Heart right ventricle (tissue), 16 donors: ENCODE measurements around the gene ANKS6. TPM values are rescaled to one million over a fixed set of nuclear protein-coding genes. Genes with fewer than 3 reads are reported as not detected.
A peak's percentile ranks its signal among the peaks of the same experiment; 100 is the strongest.

ENCODE experiments used
- ATAC-seq, 8 donors: fragments of 200-7000 bp; cut with Tn5 transposase; one replicate each; pipeline ENCODE4 v1.9.1; 2020; ENCODE audit warnings: mild to moderate bottlenecking in 8 of 8, moderate library complexity in 8 of 8, moderate number of reproducible peaks in 1 of 8
- DNase-seq, 2 donors: peaks; one replicate each; pipeline ENCODE4 v3.0.0-alpha.2; 2020
- H3K27ac ChIP-seq, 10 donors: fragments of 200-600 bp; sonication (generic) in 2 of 10; one replicate each; pipeline versions ENCODE4 v1.5.0 to v1.8.0; 2020 to 2022; ENCODE audit warnings: mild to moderate bottlenecking in 3 of 10
- H3K27me3 ChIP-seq, 7 donors: fragments of 200-600 bp; one replicate each; pipeline ENCODE4 v1.8.0; 2021 to 2022; ENCODE audit warnings: mild to moderate bottlenecking in 2 of 7
- H3K36me3 ChIP-seq, 9 donors: fragments of 200-600 bp; sonication (generic) in 1 of 9; one replicate each; pipeline versions ENCODE4 v1.5.0 to v1.8.0; 2020 to 2022; ENCODE audit warnings: mild to moderate bottlenecking in 2 of 9
- H3K4me1 ChIP-seq, 9 donors: fragments of 200-600 bp; sonication (generic) in 1 of 9; one replicate each; pipeline versions ENCODE4 v1.5.0 to v1.8.0; 2020 to 2022; ENCODE audit warnings: mild to moderate bottlenecking in 4 of 9
- H3K4me3 ChIP-seq, 10 donors: fragments of 200-600 bp; sonication (generic) in 2 of 10; one replicate each; pipeline versions ENCODE4 v1.5.0 to v1.8.0; 2020 to 2022; ENCODE audit warnings: mild to moderate bottlenecking in 7 of 10, moderate library complexity in 2 of 10
- H3K9me3 ChIP-seq, 11 donors: fragments of 200-600 bp in 10 of 11; sonication (generic) in 2 of 11; one replicate each; pipeline versions ENCODE4 v1.5.0 to v1.8.0; 2013 to 2022; ENCODE audit warnings: mild to moderate bottlenecking in 2 of 11, control low read depth in 1 of 11, moderate library complexity in 1 of 11
- WGBS, 2 donors: extraction: QIAGEN DNeasy Blood & Tissue Kit; methylation state at CpG; one replicate each; pipeline ENCODE4 v1.1.7; 2013; ENCODE audit warnings: inconsistent platforms in 1 of 2; 5-methylcytosine and 5-hydroxymethylcytosine counted together
- intact Hi-C, 10 donors: fragments of 100-400 bp; cut with DNase I; formaldehyde crosslinking; loops; one replicate each; pipeline versions ENCODE4 v1.11.1 to v1.14.2; 2022
- polyA plus RNA-seq, 2 donors: library from polyadenylated mRNA; stranded (reverse); fragments of 200-250 nt; gene quantifications; one replicate each; pipeline ENCODE4 v1.2.3, GENCODE V29; 2013
- total RNA-seq, 10 donors: library from RNA; stranded (reverse); fragmentation: NEBNext Ultra II Directional in 3 of 10; extraction: Animal tissue kit (Norgen Biotek cat#: 25700) in 3 of 10; gene quantifications; one replicate each; pipeline versions ENCODE4 v1.2.1 to v1.2.4, GENCODE V29; 2021 to 2023
- TF ChIP-seq, protein P1 (sequence below), 9 donors: fragments of 200-600 bp; sonication (generic) in 2 of 9; IDR thresholded peaks; one replicate each; pipeline versions ENCODE4 v1.5.0 to v1.8.0; 2021 to 2022; ENCODE audit warnings: antibody characterized with exemption in 9 of 9, mild to moderate bottlenecking in 5 of 9, moderate library complexity in 1 of 9
- donor health status: Arrhythmogenic right ventricular cardiomyopathy.
- donor health status: ischemic (EF 13 %, LVEDD 7.1; RV severe dilation, severe dysfunction).
- donor health status: healthy with polysubstance abuse.
- donor health status: DM: no; HTN: yes; CAD: no.
- donor health status: DM: no; HTN: no; CAD: no.
- donor health status: ischemic (EF 25% LVEDD 6.9; RV normal size, moderate dysfunction).
- donor health status: ischemic (EF 25% LVEDD 5.7; RV mildly dilated, moderate dysfunction).
- donor health status: healthy.
- donor health status: DM: yes; HTN: yes; CAD: no.
- donor health status: Ischemic cardiomyopathy.
- donor health status: ischemic (EF 35%, LVEDD 5.7; RV mildly dilated, moderate dysfunction).
- donor health status: nonischemic (EF 11% LVEDD 7.7; RV severe dilation, severe dysfunction).
- donor health status: DM: yes; HTN: yes; CAD: no.
- donor health status: PGD.
- donor health status: ischemic (EF 29% LVEDD 5.4; RV normal size, mild dysfunction).
- donor health status: nonischemic (EF 23%, LVEDD 6.1; RV moderate dilation, normal function).

The ANKS6 gene
- total and polyA plus RNA-seq, 12 donors = 3.1 to 8.0 (median 4.2) TPM

DNA sequence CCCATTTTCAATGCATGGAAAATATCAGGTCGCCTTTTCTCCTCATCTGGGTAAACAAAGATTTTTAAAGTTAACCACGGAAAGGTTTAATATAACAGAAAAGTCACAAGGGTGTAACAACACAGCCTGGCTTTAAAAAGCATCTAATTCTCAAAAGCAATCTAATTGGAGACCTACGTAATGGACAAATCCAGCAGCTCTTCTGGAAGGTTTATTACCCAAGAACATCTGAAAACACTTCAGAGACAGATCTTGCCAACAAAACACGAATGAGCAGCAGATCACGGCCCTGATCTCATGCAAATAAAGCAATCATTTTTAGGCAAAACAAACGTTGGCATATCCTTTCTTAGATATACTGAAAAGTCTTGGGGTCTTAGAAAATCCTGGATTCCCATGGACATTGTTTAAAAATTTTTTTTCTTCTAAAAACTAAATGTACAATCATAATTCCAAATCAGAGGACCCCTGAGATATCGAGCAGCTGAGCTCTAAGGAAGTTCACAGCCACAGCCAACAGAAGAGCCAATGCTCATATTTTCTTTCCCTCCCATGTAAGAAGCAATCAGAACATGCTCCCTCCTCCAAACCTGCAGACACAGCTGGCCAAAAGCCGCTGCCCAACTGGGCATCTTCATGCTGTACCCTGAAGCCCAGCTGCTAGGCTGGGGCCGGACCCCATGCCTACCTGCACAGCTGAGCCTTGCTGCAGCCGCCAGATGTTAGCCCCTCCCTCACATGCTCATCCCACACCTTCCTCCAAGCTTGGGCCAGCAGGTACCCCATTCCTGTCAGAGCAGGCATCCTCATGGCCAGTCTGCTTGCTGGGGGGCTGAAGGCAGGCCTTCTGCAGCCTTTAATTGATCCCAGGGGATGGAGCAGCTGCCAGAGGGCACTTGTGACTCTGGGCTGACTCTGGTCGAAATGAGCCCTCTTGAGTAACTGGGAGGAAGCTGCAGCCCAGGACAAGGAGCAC, 11.2 kb downstream of the ANKS6 start:
- ATAC-seq = no peak
- no peak for DNase-seq
- 82 to 85% methylated on average over 11 of the region's 11 CpGs for WGBS, 2 donors

DNA sequence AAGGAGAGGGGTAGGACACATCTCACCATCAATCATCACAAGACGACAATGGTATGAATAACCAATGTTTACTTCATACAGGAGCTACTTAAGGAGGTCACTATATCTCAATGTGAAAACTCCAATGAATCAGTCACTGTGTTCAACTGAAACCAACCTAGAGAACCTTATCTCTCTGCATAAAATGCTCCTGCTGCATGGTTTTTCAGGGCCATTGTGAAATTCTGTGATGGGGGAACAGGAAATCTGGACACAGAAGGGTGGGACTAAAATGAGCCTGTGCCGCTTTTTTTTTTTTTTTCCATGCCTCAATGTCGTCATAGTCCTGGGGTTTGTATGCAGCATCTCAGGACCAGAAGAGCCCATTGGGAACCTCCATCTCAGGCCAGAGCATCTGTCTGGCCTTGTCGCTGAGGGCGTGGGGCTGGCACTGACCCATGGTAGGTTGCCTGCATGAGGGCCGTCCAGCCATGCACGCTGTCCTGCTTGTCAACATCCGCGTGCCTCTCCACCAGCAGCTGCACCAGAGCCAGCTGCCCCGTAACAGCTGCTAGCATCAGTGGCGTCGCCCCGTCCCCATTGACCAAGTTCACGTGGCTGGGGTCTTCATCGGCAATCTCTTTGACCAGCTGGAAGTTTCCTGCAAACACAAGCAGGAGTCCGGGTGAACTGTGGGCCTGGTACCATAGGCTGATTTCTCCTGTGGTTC, 12.7 kb downstream of the ANKS6 start:
- TF ChIP-seq, protein P1, sequence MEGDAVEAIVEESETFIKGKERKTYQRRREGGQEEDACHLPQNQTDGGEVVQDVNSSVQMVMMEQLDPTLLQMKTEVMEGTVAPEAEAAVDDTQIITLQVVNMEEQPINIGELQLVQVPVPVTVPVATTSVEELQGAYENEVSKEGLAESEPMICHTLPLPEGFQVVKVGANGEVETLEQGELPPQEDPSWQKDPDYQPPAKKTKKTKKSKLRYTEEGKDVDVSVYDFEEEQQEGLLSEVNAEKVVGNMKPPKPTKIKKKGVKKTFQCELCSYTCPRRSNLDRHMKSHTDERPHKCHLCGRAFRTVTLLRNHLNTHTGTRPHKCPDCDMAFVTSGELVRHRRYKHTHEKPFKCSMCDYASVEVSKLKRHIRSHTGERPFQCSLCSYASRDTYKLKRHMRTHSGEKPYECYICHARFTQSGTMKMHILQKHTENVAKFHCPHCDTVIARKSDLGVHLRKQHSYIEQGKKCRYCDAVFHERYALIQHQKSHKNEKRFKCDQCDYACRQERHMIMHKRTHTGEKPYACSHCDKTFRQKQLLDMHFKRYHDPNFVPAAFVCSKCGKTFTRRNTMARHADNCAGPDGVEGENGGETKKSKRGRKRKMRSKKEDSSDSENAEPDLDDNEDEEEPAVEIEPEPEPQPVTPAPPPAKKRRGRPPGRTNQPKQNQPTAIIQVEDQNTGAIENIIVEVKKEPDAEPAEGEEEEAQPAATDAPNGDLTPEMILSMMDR (IDR thresholded peaks at IDR 0.05) = no peak
- no peak overlapping the region for H3K27ac ChIP-seq
- no peak overlapping the region for H3K4me3 ChIP-seq
- DNase-seq (no peak), ATAC-seq (no peak)
- no peaks in the 10 kb centered on the region for H3K27me3 ChIP-seq
- 92 to 93% methylated on average over 16 of the region's 16 CpGs for WGBS, 2 donors
- H3K9me3 ChIP-seq = no peaks in the 10 kb centered on the region
- H3K36me3 ChIP-seq = peaks cover 0 to 35% (median 0%) of the 10 kb centered on the region in 9 donors
- no peaks in the 10 kb centered on the region for H3K4me1 ChIP-seq
- intact Hi-C loops = no loop called here

More for the DNA sequence above, 11.2 kb downstream of the ANKS6 start:
- H3K36me3 ChIP-seq = peaks cover 0 to 44% (median 3%) of the 10 kb centered on the region in 9 donors
- no peaks in the 10 kb centered on the region for H3K27me3 ChIP-seq
- no peaks in the 10 kb centered on the region for H3K9me3 ChIP-seq
- H3K27ac ChIP-seq = no peak overlapping the region
- no peak overlapping the region for H3K4me3 ChIP-seq
- intact Hi-C loops = no loop called here
- H3K4me1 ChIP-seq = no peaks in the 10 kb centered on the region
- TF ChIP-seq, protein P1 (IDR thresholded peaks at IDR 0.05) = no peak

DNA sequence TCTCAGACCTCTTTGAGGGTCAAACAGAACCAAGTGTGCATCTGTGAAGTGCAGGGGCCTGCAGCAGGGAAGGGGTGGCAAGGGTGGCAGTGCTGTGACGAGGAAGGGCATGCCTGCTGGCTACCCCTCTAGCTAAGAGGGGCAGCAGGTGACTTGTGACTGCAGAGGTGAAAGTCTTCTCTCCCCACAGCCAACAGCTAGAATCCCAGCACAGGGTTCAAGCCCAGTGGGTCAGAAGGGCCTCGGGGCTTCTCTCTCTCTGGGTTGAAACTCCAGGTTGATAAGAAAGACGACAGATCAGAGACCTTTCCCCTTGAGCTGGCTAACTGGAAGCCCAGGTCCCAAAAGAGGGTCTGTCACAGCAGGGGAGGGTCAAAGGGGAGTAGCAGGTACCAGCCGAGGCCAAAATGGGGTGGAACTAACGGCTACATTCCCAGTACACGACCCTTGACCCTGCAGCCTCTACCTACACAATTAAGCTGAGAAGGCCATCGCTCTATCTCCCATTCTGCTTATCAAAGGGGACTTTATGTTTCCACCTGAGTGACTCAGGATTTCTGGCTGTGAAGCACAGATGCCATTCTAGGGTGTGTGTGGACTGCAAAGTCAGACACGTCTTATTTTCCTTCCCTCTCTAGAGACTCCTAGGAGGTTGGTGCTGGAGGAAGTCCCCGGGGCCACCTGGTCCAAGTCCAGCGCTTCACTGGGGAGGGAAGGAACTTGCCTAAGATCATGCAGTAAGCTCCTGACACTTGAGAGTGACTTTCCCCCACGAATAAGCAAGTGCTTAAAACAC, 14.6 kb downstream of the ANKS6 start:
- no peak overlapping the region for H3K27ac ChIP-seq
- H3K9me3 ChIP-seq = no peaks in the 10 kb centered on the region
- 83 to 88% methylated on average over 11 of the region's 11 CpGs for WGBS, 2 donors
- TF ChIP-seq, protein P1 (IDR thresholded peaks at IDR 0.05) = no peak
- intact Hi-C loops = no loop called here
- peaks cover 0 to 37% (median 0%) of the 10 kb centered on the region in 9 donors for H3K36me3 ChIP-seq
- DNase-seq = no peak
- peak in 1 of 8 donors; percentile 44 for ATAC-seq
- no peaks in the 10 kb centered on the region for H3K4me1 ChIP-seq
- no peaks in the 10 kb centered on the region for H3K27me3 ChIP-seq
- H3K4me3 ChIP-seq = no peak overlapping the region
